Inflammatory macrophage treated with lipopolysaccharide for 4 hours (primary cell): ENCODE results near the gene SIRT3.

Source experiments
- DNase-seq: peaks from one replicate; pipeline ENCODE4 v3.0.0-alpha.2; 2020

SIRT3 gene

GRCh38 chr11:213111-213510 is 23.0 kb downstream of the SIRT3 start:
- no peak for DNase-seq

DNA sequence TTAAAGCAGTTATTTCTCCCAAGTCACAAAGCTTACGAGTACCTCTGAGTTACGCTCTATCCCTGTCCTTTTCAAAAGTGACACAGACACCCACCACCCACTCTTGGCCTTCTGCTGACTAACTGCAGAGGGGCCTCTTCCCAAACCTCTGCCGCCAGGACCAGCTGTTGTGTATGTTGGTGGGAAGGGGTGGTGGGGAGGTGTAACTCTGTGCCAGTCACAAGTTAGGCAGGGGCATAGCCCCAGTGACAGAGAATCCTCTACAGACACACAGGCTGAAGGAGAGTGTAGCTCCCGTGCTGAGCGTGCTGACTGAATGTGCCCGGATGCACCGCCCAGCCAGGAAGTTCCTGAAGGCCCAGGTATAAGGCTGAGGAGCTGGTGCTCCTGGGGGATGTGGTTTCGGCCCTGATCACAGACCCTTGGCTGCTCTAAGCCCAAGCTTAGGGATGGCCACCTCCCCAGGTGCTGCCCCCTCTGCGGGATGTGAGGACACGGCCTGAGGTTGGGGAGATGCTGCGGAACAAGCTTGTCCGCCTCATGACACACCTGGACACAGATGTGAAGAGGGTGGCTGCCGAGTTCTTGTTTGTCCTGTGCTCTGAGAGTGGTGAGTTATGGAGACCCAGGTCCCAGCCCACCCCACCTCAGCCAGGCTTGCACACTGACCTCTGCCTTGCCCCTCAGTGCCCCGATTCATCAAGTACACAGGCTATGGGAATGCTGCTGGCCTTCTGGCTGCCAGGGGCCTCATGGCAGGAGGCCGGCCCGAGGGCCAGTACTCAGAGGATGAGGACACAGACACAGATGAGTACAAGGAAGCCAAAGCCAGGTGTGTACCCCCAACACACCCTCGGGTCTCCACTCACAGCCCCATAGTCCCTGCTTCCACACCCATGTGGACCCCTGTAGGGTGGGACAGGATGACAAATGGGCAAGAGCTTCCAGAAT is 23.7 kb downstream of the SIRT3 start:
- no peak for DNase-seq

DNA sequence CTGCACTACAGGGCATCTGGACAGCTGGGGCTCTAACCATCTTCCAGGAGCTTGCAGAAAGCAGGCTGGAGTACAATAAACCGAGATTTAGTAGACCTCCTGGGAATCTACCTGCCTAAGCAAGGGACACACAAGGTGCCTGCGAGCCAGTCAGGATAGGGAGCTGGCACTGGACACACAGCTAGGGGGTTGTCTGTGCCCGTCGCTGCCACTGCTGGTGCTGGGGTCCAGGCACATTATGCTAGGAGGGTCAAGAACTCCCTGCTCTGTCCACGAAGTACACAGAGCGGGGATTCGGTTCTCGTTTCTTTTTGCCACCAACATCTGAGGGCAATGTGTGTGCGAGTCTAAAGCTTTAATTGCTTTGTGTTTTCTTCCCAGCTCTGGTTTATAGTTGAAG is 24.4 kb downstream of the SIRT3 start:
- no peak for DNase-seq

DNA sequence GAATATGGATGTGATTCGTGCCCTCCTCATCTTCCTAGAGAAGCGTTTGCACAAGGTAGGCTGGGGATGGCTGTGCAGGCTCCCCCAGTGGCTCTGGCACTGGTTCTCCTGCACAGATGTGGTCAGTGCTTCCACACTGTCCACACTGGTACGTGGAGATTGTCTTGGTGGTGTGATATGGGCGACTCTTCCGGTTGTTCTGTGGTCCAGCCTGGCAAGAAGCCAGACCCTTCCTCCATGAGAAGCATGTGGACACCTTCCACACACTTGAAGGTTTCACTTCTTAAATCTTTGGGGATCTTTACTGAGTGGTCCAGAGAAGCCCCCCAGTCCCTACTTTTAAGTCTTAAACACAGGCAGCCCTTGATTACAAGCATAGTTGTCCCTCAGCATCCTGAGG is 24.8 kb downstream of the SIRT3 start:
- DNase-seq = no peak

GRCh38 chr11:210803-211180 is 25.4 kb downstream of the SIRT3 start:
- DNase-seq = no peak

GRCh38 chr11:210122-210802 is 25.9 kb downstream of the SIRT3 start:
- no peak for DNase-seq

DNA sequence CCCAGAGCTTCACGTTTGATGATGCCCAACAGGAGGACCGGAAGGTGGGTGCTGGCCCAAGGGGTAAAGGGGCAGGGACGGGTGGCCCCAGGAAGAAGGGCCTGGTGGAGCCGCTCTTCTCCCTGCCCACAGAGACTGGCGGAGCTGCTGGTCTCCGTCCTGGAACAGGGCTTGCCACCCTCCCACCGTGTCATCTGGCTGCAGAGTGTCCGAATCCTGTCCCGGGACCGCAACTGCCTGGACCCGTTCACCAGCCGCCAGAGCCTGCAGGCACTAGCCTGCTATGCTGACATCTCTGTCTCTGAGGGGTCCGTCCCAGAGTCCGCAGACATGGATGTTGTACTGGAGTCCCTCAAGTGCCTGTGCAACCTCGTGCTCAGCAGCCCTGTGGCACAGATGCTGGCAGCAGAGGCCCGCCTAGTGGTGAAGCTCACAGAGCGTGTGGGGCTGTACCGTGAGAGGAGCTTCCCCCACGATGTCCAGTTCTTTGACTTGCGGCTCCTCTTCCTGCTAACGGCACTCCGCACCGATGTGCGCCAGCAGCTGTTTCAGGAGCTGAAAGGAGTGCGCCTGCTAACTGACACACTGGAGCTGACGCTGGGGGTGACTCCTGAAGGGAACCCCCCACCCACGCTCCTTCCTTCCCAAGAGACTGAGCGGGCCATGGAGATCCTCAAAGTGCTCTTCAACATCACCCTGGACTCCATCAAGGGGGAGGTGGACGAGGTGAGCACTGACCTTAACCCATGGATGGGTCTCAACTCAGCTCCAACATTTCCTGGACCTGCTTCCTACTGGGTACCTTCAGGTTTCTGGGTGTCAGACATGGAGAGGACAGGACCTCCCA is 26.6 kb downstream of the SIRT3 start:
- no peak for DNase-seq

DNA sequence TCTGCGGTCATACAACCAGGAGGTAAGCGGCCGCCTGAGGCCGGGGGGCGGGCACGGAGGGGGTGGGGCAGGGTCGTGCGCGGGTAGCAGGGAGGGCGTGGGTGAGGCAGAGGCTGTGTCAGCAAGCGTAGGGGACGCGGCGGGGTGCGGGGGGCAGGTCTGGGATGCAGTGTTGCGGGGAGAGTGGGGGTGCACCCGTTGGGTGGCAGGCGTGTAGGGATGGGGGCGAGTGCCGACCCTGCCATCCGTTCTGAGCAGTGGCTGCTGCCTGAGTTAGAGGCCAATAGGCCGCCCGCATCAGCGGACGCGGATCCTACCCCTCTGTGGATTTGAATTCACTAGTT is 27.3 kb downstream of the SIRT3 start:
- DNase-seq = no peak

GRCh38 chr11:208181-208916 is 27.8 kb downstream of the SIRT3 start:
- DNase-seq = peak; percentile 85

DNA sequence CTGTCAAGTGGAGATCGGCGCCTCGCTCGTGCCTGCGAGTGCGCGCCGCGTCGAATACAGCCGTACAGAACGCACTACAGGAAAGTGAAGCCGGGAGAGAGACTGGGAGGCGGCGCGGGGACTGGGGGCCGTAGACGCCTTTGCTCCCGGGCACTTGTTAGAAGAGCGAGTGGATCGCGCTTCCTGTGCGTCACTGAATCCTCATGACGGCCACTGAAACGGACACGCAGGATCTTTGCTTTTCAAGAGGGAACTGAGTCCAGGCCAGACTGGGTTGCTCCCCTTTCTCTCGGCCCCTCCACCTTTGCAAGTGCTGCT is 28.3 kb downstream of the SIRT3 start:
- peak; percentile 71 for DNase-seq

- DNase-seq = peak; percentile 98
These were observed 28.8 kb downstream of the SIRT3 start, which contains the start of the genes BET1L and RIC8A for GRCh38 chr11:207208-207862. Gene BET1L (minus strand): TSS chr11:207399. CDS start chr11:207321, 78 bp downstream. Gene RIC8A (plus strand): TSS chr11:207708. CDS start chr11:208855, 1,147 bp downstream.

GRCh38 chr11:206526-207207 is 29.5 kb downstream of the SIRT3 start:
- DNase-seq = peak; percentile 21

DNA sequence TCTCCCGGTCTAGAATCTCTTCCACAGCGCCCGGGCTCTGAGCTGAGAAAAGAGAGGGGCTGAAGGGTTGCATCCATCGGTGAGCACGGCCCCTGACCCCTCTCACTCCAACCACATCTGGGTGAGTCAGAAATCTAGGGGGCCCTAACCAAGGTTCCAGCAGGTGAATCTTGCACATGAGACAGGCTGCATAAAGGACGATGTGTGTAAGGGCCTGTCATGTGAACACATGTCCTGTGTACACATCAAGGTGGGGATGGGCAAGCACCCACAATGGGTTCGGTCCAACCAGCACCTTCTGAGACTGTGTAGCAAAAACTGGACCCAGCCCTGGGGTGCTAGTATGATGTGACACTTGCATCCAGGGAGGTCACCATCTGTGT is 30.1 kb downstream of the SIRT3 start:
- DNase-seq = no peak

- DNase-seq = no peak
These were observed 30.7 kb downstream of the SIRT3 start for GRCh38 chr11:205221-206001.

- DNase-seq = no peak
These were observed 31.5 kb downstream of the SIRT3 start for GRCh38 chr11:204587-205109.

DNA sequence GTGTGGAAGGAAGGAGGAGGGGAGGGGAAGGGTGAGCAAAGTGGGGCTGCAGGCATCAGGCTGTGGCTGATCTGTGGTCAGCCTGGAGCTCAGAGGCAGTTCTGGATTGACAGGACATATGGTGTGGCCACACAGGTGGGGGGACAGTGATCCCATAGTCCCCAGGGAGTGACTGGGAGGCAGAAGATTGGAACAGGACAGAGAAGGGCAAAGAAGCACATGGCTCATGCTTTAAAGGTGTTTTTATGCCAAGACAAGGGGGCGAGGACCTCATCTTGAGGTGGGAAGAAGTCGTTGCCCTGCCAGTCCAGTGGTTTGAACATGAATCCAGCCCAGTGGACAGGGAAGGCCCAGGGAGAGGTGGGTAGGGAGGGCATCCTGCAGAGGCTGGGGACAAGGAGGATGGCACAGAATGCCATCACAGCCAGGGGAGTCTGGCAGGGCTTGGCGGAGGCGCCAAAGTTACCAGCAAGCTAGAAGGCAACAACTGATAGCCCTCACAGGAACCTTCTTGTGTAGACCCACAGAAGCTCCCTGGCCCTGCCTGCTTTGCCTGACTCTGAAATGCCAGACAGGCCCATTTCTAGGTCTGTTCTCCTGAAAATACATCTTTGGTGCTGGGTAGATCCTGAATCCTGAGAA is 32.1 kb downstream of the SIRT3 start:
- no peak for DNase-seq

- DNase-seq = no peak
These were observed 32.8 kb downstream of the SIRT3 start for GRCh38 chr11:203056-203944.

- DNase-seq = no peak
These were observed 33.7 kb downstream of the SIRT3 start for GRCh38 chr11:202490-202889.

- peak; percentile 17 for DNase-seq
These were observed 34.2 kb downstream of the SIRT3 start for GRCh38 chr11:201966-202365.
